HG02571 (cell line): ENCODE results near the gene COL18A1.

Source experiments
- ATAC-seq: cut with Tn5 transposase; IDR thresholded peaks from one replicate; pipeline ENCODE4 v1.9.1; 2021; ENCODE audit warnings: mild to moderate bottlenecking, moderate library complexity; ENCODE audit not compliant: unreplicated experiment

COL18A1 gene

DNA sequence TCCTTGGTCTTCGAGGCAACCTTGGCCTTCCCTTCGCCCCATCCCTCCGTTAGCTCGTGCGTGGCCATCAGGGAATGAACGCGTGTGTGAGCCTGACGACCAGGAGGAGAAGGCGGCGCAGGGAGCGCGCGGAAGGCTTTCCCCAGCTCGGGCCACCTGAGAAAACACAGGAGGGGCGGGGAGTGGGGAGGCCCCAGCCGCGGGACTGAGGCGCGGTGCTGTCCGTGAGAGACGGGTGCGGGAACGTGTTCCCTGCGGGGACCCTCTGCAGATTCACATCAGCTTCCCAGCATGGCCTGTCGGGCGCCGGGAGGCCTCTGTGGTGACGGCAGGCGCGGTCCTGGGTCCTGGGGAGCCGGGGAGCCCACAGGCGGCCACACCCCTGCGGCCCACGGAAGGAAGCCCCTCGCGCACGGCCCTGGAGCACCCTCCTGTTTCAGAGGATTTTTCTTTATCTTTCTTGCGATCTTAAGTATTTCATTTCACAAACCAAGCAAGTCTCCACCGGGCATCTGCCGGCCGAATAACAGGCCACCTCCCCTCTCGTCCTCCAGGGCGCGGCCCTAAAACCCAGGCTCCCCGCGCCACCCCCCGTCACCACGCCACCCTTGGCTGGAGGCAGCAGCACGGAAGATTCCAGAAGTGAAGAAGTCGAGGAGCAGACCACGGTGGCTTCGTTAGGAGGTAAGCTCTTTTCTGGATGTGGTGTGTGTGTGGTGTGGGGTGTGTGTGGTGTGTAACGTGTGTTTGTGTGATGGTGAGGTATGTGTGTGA is 71.0 kb downstream of the COL18A1 start:
- no peak for ATAC-seq

DNA sequence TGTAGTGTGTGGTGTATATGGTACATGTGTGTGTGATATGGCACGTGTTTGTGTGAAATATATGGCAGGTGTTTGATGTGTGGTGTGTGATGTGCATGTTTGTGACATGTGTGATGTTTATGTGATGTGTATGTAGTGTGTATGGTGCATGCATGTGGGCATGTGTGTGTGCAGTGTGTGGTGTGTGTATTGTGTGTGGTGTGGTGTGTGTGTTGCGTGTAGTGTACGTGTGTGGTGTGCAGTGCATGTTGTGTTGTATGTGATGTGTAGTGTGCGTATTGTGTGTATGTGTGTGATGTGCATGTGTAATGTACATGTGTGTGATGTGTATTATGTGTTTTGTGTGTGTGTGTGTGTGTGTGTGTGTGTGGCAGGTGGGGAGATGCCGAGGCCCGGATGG is 71.6 kb downstream of the COL18A1 start:
- ATAC-seq, result no peak

DNA sequence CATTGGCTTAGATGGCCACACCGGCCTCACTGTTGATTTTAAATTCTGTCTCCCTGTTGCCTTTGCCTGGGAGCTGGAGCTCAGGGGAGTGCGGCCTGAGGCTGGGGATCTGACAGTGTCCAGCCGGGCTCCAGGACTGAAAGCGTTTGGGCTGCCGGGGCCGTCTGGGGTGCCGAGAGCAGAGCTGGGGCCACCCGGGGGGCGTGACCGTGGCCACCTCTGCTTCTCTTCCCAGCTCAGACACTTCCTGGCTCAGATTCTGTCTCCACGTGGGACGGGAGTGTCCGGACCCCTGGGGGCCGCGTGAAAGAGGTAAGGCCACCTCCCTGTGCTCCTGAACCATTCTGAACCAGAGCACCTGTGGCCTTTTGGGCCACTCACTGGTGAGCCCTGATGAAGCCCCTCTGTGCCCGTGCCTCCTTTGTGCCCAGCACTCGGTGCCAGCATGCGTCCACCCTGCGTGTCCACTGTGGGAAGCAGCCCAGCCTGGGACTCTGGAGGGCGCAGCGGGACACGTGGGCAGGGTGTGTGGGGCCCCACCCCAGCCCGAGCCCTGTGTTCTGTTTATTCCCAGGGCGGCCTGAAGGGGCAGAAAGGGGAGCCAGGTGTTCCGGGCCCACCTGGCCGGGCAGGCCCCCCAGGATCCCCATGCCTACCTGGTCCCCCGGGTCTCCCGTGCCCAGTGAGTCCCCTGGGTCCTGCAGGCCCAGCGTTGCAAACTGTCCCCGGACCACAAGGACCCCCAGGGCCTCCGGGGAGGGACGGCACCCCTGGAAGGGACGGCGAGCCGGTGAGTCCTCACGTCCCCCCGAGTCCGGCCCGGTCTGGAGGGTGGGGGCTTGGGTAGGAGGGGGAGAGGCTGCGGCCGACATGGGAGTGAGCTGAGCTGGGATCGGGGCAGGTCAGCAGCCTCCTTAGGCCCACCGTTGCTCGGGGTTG is 72.5 kb downstream of the COL18A1 start:
- no peak for ATAC-seq

DNA sequence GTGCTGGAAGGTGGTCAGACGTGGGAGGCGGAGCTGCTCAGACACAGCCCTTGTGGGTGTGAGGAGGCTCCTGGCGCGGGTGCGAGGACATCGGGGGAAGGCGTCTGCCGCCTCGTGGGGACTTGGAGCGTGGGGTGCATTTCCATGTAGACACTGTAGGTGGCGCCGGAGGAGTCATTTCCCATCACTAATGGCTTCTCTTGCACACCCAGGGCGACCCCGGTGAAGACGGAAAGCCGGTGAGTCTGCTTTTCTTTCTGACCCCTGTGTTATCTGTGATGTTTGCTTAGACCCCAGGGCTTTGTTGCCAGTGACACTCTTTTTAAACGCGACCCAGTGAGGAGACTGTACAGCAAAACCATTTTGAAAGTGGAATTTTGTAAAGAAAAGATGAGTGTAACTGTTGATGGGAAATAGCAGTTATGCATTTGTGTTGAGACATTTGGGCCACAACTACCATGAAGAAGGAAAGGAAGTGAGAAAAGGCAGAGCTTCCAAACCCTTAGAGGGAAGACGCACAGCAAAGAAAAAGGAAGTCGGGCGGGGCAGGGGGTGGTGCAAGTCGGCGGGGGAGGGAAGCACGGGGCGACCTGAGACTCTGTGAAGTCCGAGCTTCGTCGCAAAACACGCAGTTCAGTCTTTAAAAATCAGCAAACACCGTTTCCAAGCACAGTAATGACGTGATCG is 73.3 kb downstream of the COL18A1 start:
- ATAC-seq, result no peak

DNA sequence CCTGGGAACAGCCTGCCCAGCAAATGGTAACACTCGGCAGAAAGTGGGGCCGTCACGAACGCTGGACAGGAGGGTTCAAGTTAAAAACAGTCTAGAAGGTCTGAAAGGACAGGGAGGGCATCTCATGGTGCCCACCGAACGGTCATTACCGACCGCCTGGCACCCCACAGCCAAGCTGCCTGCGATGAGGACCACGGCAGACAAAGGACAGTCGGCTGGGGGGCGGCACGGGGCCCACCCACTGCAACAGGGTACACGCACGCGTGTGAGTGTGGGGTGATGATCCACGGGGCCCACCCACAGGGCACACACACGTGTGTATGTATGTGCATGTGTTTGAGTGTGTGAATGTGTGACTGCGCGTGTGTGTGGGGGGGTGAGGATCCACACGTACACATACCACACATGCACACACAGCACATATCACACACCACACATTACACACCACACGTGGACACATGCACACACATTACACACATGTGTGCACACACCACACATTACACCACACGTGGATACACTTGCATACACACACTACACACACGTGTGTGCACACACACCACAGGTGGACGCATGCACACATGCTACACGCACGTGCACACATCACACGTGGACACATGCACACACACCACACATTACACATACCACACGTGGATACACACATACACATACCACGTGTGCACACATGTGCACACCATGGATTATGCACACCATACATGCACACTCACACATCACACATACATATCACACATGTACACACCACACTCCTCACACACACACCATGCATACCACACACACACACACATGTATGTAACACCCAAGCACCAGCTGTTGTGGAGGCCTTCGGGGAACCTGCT is 74.1 kb downstream of the COL18A1 start:
- ATAC-seq, result no peak

DNA sequence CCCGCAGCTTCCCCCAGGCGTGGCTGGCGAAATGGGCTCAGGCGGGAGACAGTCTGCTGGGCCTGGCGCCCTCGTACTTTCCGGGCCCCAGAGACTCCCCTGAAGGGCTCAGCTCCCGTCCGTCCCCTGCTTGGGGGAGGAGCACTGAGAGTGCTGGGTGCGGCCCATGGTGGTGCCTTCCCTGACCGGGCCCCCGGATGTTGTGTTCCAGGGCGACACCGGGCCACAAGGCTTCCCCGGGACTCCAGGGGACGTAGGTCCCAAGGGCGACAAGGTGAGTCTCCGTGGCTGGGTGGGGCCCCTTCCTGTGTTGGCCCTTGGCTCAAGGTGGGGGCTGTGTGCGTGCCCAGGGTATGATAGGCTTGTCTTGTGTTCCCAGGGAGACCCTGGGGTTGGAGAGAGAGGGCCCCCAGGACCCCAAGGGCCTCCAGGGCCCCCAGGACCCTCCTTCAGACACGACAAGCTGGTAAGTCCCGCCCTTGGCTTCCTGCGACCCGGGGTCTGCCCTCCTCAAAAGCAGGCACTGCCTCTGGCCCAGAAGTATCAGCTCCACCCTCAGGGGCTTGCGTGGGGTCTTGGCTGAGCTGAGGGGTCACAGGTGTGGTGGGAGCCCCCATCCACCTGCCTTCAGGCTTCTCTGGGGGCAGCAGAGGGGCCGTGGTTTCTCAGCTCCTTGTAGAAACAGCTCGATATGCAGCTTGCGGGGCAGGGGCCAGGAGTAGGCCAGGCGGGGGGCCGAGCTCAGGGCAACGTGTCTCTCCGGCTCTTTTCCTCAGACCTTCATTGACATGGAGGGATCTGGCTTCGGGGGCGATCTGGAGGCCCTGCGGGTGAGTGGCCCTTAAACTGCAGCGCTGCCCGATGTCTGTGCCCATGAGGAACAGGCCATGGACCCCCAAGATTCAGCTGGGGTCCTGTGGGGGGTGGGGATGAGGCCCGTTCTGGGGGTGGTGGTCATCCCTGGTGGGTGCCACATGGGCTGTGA is 75.0 kb downstream of the COL18A1 start:
- ATAC-seq, result no peak

DNA sequence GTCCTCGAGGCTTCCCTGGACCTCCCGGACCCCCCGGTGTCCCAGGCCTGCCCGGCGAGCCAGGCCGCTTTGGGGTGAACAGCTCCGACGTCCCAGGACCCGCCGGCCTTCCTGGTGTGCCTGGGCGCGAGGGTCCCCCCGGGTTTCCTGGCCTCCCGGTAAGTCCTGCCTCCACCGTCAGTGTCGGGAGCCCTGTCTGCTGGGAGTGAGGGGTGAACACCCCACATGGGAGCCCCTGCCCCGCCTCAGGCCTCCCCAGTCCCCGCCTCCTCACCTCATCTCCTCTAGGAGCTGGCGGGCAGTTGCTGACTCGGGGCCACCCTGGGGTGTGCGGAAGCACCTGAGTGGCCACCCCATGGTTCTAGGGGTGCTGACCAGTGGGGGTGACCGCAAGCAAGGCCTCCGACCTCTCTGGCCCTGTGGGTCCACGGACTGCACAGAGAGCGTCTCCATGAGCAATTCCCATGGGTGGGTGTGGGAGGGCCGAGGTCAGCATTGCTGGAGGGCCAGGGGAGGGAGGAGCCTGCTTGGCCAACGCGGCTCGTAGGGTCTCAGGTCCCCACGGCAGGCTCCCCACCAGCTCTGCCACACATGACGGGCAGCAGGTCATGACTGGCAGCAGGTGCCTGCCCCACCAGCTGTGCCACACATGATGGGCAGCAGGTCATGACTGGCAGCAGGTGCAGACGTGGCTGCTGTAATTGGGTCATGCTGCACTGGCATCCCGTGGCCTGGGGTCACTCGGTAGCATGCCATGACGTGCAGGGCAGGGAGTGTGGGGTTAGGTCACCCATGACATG is 75.9 kb downstream of the COL18A1 start:
- no peak for ATAC-seq

DNA sequence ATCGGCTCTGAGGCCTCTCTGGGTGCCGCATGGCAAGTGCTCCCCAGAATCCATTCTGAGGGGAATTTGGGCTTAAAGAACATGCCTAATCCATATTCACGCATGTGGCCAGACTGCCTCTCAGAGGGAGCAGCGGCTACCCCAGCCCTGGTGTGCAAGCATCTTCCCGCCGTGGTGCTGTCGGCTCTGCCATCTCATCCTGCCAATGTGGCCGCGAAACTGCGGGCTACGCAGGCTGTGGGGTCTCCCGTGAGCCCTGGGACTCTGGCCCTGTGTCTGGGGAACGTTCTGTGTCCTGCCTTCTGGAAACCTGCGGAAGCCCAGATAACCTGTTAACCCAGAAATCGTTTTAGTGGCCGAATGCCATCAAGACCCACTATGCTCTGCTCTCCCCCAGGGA is 76.6 kb downstream of the COL18A1 start:
- no peak for ATAC-seq

DNA sequence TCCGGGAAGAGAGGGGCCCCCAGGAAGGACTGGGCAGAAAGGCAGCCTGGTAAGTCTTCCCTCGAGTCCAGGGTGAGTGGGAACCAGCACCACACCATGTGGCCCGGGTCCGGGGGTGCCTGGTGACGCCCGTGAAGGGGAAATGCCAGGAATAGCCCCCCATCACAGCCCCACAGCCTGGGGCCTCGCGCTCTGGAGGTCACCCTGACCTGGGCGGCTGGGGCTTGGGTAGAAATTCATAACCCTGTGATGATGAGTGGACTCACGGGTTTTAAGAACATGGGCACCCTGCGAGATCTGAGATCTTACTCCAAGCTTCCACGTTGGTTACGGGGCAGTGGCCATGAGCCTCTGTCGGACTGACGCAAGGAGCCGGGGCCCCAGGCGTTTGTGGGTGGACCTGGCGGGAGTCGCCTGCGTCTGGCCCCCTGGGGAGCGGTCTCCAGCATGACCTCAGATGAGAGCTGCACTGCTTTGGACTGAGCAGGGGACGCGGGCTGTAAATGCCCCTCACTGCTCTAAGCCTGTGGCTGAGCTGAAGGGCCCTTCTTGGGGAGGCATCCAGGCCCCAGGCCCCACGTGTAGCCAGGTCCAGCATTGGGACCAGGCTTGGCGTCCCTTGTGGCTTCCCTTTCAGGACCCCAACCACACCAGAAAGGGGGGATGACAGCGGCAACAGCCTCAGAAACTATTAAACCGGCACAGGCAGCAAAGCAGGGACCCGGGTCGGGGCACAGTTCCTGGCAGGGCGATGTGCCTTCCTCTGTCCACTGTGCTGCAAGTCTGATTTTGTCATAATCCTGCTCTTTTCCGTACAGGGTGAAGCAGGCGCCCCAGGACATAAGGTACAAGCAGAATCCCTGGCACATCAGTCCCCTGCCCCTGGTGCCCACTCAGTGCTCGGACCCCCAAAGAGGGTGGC is 77.3 kb downstream of the COL18A1 start:
- ATAC-seq, result no peak

DNA sequence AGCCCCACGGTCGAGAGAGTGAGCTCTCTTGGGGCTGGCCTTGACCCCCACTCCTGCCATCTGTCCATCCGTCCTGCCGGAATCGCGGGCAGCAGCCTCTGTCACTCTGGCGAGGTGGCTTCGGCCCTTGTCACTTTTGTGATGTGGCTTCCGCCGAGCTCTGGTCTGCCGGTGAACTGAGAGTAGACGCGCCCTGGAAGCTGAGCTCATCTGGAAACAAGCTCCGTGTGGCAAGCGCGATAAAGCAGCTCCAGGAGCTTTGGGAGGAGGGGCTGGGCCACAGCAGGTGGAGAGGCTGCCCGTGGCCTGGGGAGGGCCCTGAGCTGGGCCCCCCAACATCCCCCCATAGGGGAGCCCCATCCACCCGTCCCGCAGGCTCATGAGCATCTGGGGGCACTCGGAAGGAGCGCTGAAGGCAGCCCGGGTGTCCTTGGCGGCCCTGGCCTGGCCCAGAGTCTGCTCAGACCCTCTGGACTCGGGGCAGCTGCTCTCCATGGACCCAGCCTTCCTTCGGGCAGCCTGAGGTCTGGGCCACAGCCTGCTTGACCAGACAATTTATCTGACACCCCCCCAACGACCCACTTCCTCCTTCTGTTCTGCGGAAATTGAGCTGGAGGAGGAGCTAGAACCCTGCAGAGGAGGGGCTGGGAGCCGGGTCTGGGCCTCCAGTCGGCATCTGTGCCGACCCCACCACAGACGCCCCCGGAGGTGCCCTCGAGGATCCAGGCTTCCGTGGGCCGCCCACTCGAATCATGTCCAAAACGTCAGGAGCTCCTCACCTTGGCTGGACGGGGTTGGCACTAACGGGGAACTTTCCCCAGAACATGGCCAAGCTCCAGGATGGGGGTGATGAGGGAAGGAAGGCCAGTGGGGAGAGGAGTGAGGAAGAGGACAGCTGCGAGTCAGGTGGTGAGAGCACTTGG is 78.2 kb downstream of the COL18A1 start:
- no peak for ATAC-seq

DNA sequence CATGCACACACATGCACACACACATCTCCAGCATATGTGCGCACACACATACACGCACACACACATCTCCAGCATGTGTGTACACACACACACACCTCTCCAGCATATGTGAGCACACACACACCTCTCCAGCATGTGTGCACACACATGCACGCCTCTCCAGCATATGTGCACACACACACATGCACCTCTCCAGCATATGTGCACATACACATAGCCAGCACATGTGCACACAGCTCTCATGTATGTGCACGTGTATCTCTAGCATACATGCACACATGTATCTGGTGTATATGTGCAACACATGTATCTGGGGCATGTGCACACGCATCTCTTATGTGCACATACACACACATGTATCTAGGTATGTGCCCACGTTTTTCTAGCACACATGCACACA is 79.4 kb downstream of the COL18A1 start:
- ATAC-seq, result no peak

DNA sequence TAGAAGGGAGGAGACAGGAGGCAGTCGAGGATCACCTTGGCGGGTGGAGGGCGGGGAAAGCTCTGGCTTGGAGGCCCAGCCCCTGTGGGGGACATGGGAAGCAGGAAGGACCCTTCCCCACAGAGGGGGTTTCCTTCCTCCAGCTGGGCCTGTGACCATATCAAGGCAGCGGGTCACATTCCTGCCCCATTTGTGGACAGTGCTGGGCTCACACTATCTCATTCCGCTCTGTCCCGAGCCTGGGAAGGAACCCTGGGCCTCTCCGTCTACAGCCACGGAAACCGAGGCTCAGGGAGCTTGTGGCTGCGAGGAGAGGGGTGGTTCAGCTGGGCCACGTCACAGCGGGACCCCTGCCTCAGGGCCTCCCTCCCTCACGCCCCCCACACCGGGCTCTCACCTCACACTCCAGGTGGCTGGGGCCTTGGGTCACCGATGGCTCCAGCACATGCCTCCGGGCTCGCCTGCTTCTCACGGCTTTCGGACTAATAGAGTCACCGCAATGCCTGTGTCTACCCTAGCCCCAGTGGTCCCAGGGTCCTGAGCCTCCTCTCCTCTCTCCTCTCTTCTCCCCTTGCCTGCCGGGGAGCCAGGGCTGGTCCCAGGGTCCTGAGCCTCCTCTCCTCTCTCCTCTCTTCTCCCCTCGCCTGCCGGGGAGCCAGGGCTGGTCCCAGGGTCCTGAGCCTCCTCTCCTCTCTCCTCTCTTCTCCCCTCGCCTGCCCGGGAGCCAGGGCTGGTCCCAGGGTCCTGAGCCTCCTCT is 80.9 kb downstream of the COL18A1 start:
- no peak for ATAC-seq

DNA sequence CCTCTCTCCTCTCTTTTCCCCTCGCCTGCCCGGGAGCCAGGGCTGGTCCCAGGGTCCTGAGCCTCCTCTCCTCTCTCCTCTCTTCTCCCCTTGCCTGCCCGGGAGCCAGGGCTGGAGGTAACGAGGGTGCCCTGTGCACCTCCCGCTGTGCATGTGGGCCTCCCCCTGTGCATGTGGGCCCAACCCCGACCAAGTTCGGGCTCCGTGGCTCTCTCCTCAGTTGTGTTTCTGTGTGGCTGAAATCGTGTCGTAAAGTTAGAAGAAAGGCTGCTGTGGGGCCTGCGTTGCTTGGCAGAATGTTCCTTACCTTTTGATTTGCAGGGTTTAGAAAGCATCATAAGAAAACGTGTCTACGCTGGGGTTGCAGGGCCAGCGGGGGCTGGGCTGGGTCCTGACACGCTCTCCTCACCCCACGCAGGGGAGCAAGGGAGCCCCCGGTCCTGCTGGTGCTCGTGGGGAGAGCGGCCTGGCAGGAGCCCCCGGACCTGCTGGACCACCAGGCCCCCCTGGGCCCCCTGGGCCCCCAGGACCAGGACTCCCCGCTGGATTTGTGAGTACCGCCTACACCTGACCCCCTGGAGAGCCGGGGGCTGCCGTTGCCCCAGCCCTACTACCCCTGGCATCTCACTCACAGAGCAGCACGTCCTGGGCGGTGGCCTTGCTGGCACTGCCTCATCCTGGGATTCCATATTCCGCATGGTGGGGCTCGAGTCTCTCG is 81.6 kb downstream of the COL18A1 start:
- no peak for ATAC-seq

DNA sequence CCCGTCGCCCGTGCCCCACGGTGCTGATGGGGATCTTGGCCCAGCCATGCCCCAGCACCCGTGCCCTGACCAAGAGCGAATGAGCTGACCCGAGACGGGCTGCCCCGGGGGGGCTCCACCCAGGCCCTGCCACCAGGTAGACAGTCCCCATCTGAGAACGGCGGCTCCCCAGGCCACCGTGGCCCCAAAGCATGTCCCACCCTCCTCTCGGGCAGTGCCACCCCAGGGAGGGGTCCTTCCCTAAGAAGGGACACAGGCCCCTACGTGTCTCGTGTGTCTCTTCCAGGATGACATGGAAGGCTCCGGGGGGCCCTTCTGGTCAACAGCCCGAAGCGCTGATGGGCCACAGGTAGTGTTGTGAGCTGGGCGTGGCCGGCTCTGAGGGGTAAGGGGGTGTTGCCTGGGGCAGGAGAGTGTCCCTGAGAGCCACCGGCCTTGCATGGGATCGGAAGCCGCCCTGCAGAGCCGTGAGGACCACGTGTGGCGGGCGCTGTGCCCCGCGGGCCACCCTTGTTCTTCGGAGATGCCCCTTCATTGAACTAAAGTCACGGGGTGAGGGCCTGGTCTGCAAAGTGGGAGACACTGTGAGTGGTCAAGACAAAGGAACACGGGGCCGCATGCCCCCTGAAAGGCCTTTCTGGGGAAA is 82.3 kb downstream of the COL18A1 start:
- ATAC-seq, result no peak
